GM12872 (cell line): ENCODE results near the gene SLC39A11.

Experiments
- TF ChIP-seq, protein P1 (sequence below): IDR thresholded peaks from 3 replicates; pipeline ENCODE4 v1.5.1; 2011; ENCODE audit warnings: low read depth, mild to moderate bottlenecking, low read length, moderate library complexity; ENCODE audit not compliant: insufficient read depth

The SLC39A11 gene

DNA sequence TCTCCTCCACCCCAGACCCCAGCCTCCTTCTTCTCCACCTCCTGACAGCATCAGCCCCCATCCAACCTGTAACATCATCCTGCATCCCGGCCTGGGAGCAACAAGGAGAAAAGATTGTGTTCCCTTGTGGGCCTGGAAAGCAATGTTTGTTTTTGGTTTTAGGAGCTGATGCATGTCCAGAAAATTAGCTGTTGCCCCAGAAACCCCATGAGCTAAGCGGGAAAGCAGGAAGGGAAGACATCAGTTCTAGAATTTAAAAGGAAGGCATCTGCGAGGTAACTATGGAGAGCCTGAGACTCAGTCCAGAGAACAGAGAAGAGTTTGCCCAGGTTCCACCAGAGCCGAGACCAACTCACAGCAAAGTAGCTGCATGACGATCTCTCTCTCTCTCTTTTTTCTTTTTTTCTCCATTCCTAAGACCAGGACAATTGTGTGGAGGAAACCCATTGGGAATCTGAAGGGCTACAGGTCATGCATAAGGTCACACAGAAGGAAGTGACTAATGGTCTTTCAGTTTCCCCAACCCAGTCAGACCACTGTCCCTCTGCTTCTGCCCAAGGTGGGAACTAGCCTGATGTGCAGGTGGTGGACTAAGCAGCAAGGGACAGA lies 124.4 kb downstream of the SLC39A11 start:
- TF ChIP-seq, protein P1, sequence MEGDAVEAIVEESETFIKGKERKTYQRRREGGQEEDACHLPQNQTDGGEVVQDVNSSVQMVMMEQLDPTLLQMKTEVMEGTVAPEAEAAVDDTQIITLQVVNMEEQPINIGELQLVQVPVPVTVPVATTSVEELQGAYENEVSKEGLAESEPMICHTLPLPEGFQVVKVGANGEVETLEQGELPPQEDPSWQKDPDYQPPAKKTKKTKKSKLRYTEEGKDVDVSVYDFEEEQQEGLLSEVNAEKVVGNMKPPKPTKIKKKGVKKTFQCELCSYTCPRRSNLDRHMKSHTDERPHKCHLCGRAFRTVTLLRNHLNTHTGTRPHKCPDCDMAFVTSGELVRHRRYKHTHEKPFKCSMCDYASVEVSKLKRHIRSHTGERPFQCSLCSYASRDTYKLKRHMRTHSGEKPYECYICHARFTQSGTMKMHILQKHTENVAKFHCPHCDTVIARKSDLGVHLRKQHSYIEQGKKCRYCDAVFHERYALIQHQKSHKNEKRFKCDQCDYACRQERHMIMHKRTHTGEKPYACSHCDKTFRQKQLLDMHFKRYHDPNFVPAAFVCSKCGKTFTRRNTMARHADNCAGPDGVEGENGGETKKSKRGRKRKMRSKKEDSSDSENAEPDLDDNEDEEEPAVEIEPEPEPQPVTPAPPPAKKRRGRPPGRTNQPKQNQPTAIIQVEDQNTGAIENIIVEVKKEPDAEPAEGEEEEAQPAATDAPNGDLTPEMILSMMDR, result no peak

DNA sequence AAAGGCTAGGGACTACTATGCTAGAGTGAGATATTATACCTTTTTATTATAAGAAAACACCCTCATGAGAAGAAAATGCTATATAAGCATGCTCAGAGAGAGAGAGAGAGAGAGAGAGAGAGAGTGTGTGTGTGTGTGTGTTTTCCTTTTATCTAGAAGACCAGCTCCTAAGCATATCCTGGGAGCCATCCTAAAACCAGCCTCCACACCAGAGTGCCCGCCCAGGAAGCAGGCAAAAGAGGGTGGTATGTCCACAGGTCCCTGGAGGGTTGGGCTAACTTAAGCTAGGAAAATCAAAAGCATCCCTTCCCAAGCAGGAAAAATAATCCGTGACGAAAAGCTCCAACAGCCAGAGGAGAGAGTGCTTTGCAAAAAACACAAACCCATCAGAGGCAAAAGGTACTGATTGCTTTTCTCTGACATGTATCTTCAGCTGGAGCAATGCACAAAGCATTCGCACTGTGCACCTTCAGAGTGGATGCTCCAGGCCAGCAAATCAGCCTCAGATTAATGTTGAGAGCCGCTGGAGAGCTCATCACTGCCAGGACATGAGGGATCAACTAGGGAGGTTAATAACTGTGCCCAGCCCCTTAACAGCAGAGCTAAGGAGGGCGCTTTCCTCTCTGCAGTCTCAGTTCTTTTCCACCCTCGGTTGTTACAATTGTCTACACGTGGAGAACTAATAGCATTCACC lies 125.1 kb downstream of the SLC39A11 start:
- TF ChIP-seq, protein P1, result no peak

DNA sequence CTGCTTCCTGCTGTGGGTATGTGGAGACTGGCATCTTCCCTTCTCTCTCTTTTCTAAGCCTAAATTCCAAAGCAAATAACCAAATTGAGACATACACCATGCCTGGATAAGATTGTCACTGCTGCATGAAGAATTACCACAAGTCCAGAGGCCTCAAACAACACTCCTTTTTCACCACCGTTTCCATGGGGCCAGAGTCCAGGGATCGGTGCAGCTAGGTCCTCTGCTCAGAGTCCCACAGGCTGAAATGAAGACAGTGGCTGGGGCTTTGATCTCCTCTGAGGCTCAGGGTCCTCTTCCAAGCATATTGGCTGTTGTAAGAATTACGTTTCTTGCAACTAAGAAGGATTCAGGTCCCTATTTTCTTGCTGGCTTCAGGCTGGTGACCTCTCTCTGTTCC lies 130.4 kb downstream of the SLC39A11 start:
- TF ChIP-seq, protein P1, result no peak

DNA sequence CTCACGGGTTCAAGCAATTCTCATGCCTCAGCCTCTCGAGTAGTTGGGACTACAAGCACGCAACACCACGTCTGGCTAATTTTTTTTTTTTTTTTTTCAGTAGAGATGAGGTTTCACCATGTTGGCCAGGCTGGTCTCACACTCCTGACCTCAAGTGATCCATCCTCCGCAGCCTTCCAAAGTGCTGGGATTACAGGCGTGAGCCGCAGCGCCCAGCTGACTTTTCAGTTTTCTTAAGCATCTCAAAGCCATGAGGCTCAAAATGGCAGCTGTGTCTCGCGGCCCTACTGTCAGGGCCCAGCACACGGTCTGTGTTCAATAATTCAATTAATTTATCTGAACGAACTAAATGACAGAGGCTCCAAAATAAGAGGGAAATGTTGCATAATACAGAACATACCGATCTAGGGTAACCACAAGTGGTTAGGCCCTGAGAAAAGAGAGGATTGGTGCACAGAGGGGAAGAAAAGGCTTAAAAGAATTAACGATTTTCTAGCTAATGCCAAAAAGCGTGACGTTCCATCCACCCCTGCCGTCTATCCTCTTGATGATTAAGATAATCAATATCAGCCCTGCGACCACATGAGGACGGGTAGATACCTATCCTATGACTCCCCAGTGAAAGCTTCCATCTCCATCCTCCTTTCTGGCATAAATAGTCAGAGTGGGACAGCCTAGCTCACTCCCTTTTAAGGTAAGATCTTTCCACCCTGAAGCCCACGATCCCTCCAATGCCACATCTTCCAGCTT lies 136.9 kb downstream of the SLC39A11 start:
- TF ChIP-seq, protein P1, result no peak

DNA sequence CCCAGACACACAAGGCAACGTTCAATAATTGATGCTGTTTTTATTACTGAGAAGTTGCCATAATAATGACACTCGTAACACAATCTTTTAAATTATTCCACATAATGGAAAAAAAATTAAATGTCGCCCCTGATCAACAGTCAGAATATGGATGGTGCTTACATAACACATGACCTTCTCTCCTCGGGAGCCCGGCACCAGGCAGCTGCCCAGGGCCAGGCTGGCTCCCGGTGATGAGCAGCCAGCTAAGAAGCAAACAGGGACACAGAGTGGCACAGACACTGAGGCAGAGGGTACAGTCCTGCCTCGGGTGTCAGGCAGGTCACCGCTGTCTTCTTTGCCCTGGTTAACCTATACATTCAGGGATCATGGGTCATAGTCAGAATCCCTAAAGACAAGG lies 137.9 kb downstream of the SLC39A11 start:
- TF ChIP-seq, protein P1, result no peak

DNA sequence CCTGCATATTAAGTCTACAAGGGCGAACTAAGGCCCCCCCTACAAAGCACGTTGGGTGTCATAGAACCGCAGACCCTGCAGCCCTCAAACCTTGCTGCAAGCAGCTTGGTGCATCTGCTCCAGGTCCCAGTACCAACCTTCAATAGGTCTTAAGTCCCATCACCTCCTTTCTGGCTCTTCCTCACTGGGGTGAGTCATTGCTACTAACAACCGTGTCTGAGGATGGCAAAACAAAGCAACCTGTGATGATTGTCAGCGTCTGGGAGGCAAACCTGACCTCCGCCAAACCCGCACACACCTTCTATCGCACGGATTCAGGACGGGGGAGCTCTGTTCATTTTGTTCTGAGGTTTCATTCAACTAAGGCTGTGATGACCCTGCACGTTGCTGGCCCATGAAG lies 138.9 kb downstream of the SLC39A11 start:
- TF ChIP-seq, protein P1, result no peak

DNA sequence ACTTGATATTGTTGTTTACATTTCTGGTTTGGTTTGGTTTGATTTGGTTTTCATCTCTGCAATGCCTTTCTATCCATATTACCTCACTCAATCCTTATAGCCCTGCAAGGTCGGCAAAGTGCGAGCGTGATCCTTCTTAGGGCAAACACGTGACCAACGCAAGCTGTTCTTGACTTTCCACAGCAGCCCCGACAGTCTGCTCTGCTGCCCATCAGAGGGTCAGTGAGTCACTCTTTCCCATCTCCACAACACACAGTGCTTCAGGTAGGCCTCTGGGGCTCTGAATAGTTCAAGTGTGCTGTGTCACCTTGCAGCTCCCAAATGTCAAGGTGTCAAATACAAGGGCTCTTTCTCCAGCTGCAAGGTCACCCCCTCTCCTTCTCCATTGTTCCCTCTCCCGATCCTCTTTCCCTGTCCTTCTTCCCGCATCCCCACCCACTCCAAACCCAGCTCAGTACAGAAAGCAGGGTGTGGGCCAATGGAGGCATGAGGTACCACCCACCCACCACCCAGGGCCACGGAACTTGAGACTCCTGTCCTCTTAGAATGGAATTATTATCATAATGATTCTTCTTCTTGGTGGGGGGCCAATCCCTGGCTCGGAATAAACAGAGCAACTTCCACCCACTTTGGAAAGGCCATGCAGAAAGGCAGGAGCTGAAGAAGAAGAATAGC lies 139.7 kb downstream of the SLC39A11 start:
- TF ChIP-seq, protein P1, result no peak
